Measurements from ENCODE around the gene ATP6AP1. TPM values are rescaled to one million over a fixed set of nuclear protein-coding genes. Genes with fewer than 3 reads are reported as not detected.

The ATP6AP1 gene
- total and polyA plus RNA-seq, 2 donors (not counting 3 experiments of a cell fraction or from before 2014, with no cell fraction given): 145 to 322 TPM

GRCh38 chrX:154443992-154444754 lies 15.7 kb downstream of the ATP6AP1 start, which contains the start of gene FAM50A:
Gene FAM50A (plus strand): TSS chrX:154444141. CDS start chrX:154444236, 95 bp downstream.
- peak within 1 kb of the TSS; percentile 26 for H2AFZ ChIP-seq (ENCODE audit: low read depth, low read length)
- POLR2A ChIA-PET: no interaction called here

GRCh38 chrX:154444755-154445246 lies 16.3 kb downstream of the ATP6AP1 start:
- no peak for TF ChIP-seq MYC (IDR thresholded peaks at IDR 0.05; ENCODE audit: low read depth, low read length)
- no peak for TF ChIP-seq JUN (IDR thresholded peaks at IDR 0.05; ENCODE audit: borderline replicate concordance, insufficient read depth, insufficient read length, low read depth)
- no peak for TF ChIP-seq GATA2 (IDR thresholded peaks at IDR 0.05; ENCODE audit: insufficient read depth, insufficient read length, low read depth, low read length)
- no peak for TF ChIP-seq MAX (IDR thresholded peaks at IDR 0.05; ENCODE audit: insufficient read depth, insufficient read length)
- no peak for TF ChIP-seq CTCF (IDR thresholded peaks at IDR 0.05; ENCODE audit: extremely low read depth in 1 of 2, insufficient read depth in 1 of 2, low read depth in 1 of 2, low read length in 2 of 2)
- no peak for TF ChIP-seq FOS (IDR thresholded peaks at IDR 0.05; ENCODE audit: borderline replicate concordance, insufficient read depth, low read length)
- no peak for TF ChIP-seq POLR2AphosphoS5 (IDR thresholded peaks at IDR 0.05; ENCODE audit: insufficient read depth, low read depth, low read length)
- TF ChIP-seq POLR2A (IDR thresholded peaks at IDR 0.05; ENCODE audit: low read depth, low read length): no peak
- no peak for TF ChIP-seq EZH2 (IDR thresholded peaks at IDR 0.05; ENCODE audit: borderline replicate concordance, low read depth, low read length, severe bottlenecking)
- intact Hi-C loops (cut with micrococcal nuclease): loop anchor here (5.0 kb wide), 2 partner anchors 32 to 38 kb away; partner anchors contain the start of genes DNASE1L1 and LAGE3
- peak overlapping the region; percentile 74 for H3K4me2 ChIP-seq (ENCODE audit: insufficient read depth, low read length)
- dilution Hi-C loops (cut with MboI; ENCODE audit: extremely low pct_ligation_motif_present, low sequenced_read_pairs): no loop called here
- H3K9me1 ChIP-seq (replicated peaks; ENCODE audit: control insufficient read depth, extremely low read depth, insufficient read depth, low read length): no peaks in the 10 kb centered on the region
- no TSS peak for BruUV-seq (replicated peaks)
- ChIA-PET CTCF (interaction anchor here (1.1 to 1.5 kb wide), 2 partner anchors 46 to 83 kb away, joined by 4 read pairs; partner anchors contain the start of gene RPL10), POLR2A (no interaction called here)
- H3K4me3 ChIP-seq (replicated peaks in 1 of 3; ENCODE audit: insufficient read depth in 1 of 3, low read depth in 1 of 3, low read length in 3 of 3): peak overlapping the region; percentile 35 to 69 (median 50)
- no peak overlapping the region for H2AFZ ChIP-seq (ENCODE audit: low read depth, low read length)
- DNase-seq (ENCODE audit: low read depth, low spot score): no peak
- no peaks in the 10 kb centered on the region for H4K20me1 ChIP-seq (replicated peaks; ENCODE audit: control insufficient read depth, extremely low read depth, insufficient read depth, low read length)
- peaks cover 4 to 44% of the 10 kb centered on the region in 2 experiments for H3K36me3 ChIP-seq (ENCODE audit: control insufficient read depth in 2 of 2, extremely low read depth in 1 of 2, insufficient read depth in 2 of 2, low read length in 2 of 2)
- H3K27ac ChIP-seq (ENCODE audit: insufficient read depth, low read depth, low read length): peak overlapping the region; percentile 63
- H3K9me3 ChIP-seq (replicated peaks; ENCODE audit: control insufficient read depth, insufficient read depth, low read length): no peaks in the 10 kb centered on the region
- no peaks in the 10 kb centered on the region for H3K27me3 ChIP-seq (ENCODE audit: control insufficient read depth in 2 of 2, insufficient read depth in 2 of 2, low read length in 2 of 2)
- H3K79me2 ChIP-seq (ENCODE audit: control insufficient read depth, insufficient read depth, low read length): peaks cover 39% of the 10 kb centered on the region
- H3K4me1 ChIP-seq (ENCODE audit: control insufficient read depth, extremely low read depth, insufficient read depth, low read length): peaks cover 8% of the 10 kb centered on the region
- no peak for FAIRE-seq
- H3K9ac ChIP-seq (replicated peaks; ENCODE audit: extremely low read depth, insufficient read depth, low read length): peak overlapping the region; percentile 84

More at GRCh38 chrX:154443992-154444754, 15.7 kb downstream of the ATP6AP1 start, which contains the start of gene FAM50A:
- Histone ChIP-seq H3K4me1 (ENCODE audit: control insufficient read depth, extremely low read depth, insufficient read depth, low read length) (peaks cover 8% of the 10 kb centered on the region), H3K36me3 (ENCODE audit: control insufficient read depth in 2 of 2, extremely low read depth in 1 of 2, insufficient read depth in 2 of 2, low read length in 2 of 2) (peaks cover 4 to 39% of the 10 kb centered on the region in 2 experiments), H3K27me3 (ENCODE audit: control insufficient read depth in 2 of 2, insufficient read depth in 2 of 2, low read length in 2 of 2) (no peaks in the 10 kb centered on the region), H4K20me1 (replicated peaks; ENCODE audit: control insufficient read depth, extremely low read depth, insufficient read depth, low read length) (no peaks in the 10 kb centered on the region), H3K4me3 (replicated peaks in 1 of 3; ENCODE audit: insufficient read depth in 1 of 3, low read depth in 1 of 3, low read length in 3 of 3) (peak within 1 kb of the TSS; percentile 35 to 69 (median 50)), H3K27ac (ENCODE audit: insufficient read depth, low read depth, low read length) (peak within 1 kb of the TSS; percentile 63), H3K79me2 (ENCODE audit: control insufficient read depth, insufficient read depth, low read length) (peaks cover 45% of the 10 kb centered on the region), H3K9ac (replicated peaks; ENCODE audit: extremely low read depth, insufficient read depth, low read length) (peak within 1 kb of the TSS; percentile 84), H3K9me3 (replicated peaks; ENCODE audit: control insufficient read depth, insufficient read depth, low read length) (no peaks in the 10 kb centered on the region), H3K9me1 (replicated peaks; ENCODE audit: control insufficient read depth, extremely low read depth, insufficient read depth, low read length) (no peaks in the 10 kb centered on the region), H3K4me2 (ENCODE audit: insufficient read depth, low read length) (peak within 1 kb of the TSS; percentile 74)
- DNase-seq (ENCODE audit: low read depth, low spot score) (peak; percentile 40), FAIRE-seq (peak; percentile 54)
- CTCF ChIA-PET: interaction anchor here (0.7 to 1.5 kb wide), 4 partner anchors 19 to 83 kb away, joined by 3 to 5 read pairs (median 4); partner anchors contain the start of gene RPL10
- TF ChIP-seq FOS (IDR thresholded peaks at IDR 0.05; ENCODE audit: borderline replicate concordance, insufficient read depth, low read length) (no peak), POLR2AphosphoS5 (IDR thresholded peaks at IDR 0.05; ENCODE audit: insufficient read depth, low read depth, low read length) (peak; percentile 44), GATA2 (IDR thresholded peaks at IDR 0.05; ENCODE audit: insufficient read depth, insufficient read length, low read depth, low read length) (no peak)
- BruUV-seq (replicated peaks): no TSS peak
- intact Hi-C loops (cut with micrococcal nuclease): loop anchor here (5.0 kb wide), 2 partner anchors 33 to 37 kb away; partner anchors contain the start of genes DNASE1L1 and LAGE3
- dilution Hi-C loops (cut with MboI; ENCODE audit: extremely low pct_ligation_motif_present, low sequenced_read_pairs): no loop called here
